ENCODE measurements around the gene KIF24.

The KIF24 gene

GRCh38 chr9:34328987-34329832, at the start of gene KIF24, which contains the start of gene NUDT2:
KIF24 (minus strand) TSS chr9:34329268; CDS start chr9:34311346, 17,922 bp downstream.
NUDT2 (plus strand) TSS chr9:34329569; CDS start chr9:34339040, 9,471 bp downstream.
- Histone ChIP-seq H3K4me1 (ENCODE audit: insufficient read depth, low read length) (peaks cover 39% of the 10 kb centered on the region), H3K9me3 (ENCODE audit: low read length) (no peaks in the 10 kb centered on the region), H3K36me3 (ENCODE audit: insufficient read depth, low read length) (no peaks in the 10 kb centered on the region), H2AFZ (ENCODE audit: low read depth, low read length) (peak within 1 kb of the TSS; percentile 99), H3K4me3 (ENCODE audit: low read length) (peak within 1 kb of the TSS; percentile 94), H3K27me3 (ENCODE audit: insufficient read depth, low read length) (no peaks in the 10 kb centered on the region)

- no peak overlapping the region for H2AFZ ChIP-seq (ENCODE audit: low read depth, low read length)
- H3K27me3 ChIP-seq (ENCODE audit: insufficient read depth, low read length) = peaks cover 25% of the 10 kb centered on the region
- H3K9me3 ChIP-seq (ENCODE audit: low read length) = no peaks in the 10 kb centered on the region
Measured at GRCh38 chr9:34378376-34379060, 49.5 kb upstream of the KIF24 start.

GRCh38 chr9:34377404-34377746, 48.3 kb upstream of the KIF24 start:
- Histone ChIP-seq H3K9me3 (ENCODE audit: low read length) (no peaks in the 10 kb centered on the region), H2AFZ (ENCODE audit: low read depth, low read length) (peak overlapping the region; percentile 76), H3K27me3 (ENCODE audit: insufficient read depth, low read length) (peaks cover 25% of the 10 kb centered on the region), H3K36me3 (ENCODE audit: insufficient read depth, low read length) (no peaks in the 10 kb centered on the region), H3K4me1 (ENCODE audit: insufficient read depth, low read length) (peaks cover 17% of the 10 kb centered on the region), H3K4me3 (ENCODE audit: low read length) (peak overlapping the region; percentile 59)

More at GRCh38 chr9:34378376-34379060, 49.5 kb upstream of the KIF24 start:
- no peaks in the 10 kb centered on the region for H3K36me3 ChIP-seq (ENCODE audit: insufficient read depth, low read length)
- no peak overlapping the region for H3K4me3 ChIP-seq (ENCODE audit: low read length)
- H3K4me1 ChIP-seq (ENCODE audit: insufficient read depth, low read length) = peaks cover 17% of the 10 kb centered on the region

GRCh38 chr9:34376596-34377403, 47.7 kb upstream of the KIF24 start, which contains the start of gene MYORG:
MYORG (minus strand) TSS chr9:34376898; CDS start chr9:34372943, 3,955 bp downstream.
- Histone ChIP-seq H3K9me3 (ENCODE audit: low read length) (peaks cover 3% of the 10 kb centered on the region), H2AFZ (ENCODE audit: low read depth, low read length) (peak within 1 kb of the TSS; percentile 76), H3K4me1 (ENCODE audit: insufficient read depth, low read length) (peaks cover 17% of the 10 kb centered on the region), H3K27me3 (ENCODE audit: insufficient read depth, low read length) (peaks cover 24% of the 10 kb centered on the region), H3K36me3 (ENCODE audit: insufficient read depth, low read length) (peaks cover 1% of the 10 kb centered on the region), H3K4me3 (ENCODE audit: low read length) (peak within 1 kb of the TSS; percentile 59)

GRCh38 chr9:34375901-34376595, 47.0 kb upstream of the KIF24 start:
- Histone ChIP-seq H3K36me3 (ENCODE audit: insufficient read depth, low read length) (peaks cover 4% of the 10 kb centered on the region), H3K4me1 (ENCODE audit: insufficient read depth, low read length) (peaks cover 14% of the 10 kb centered on the region), H3K27me3 (ENCODE audit: insufficient read depth, low read length) (peaks cover 17% of the 10 kb centered on the region), H3K4me3 (ENCODE audit: low read length) (peak overlapping the region; percentile 59), H3K9me3 (ENCODE audit: low read length) (peaks cover 11% of the 10 kb centered on the region), H2AFZ (ENCODE audit: low read depth, low read length) (peak overlapping the region; percentile 76)

- H3K4me1 ChIP-seq (ENCODE audit: insufficient read depth, low read length) = peaks cover 13% of the 10 kb centered on the region
- peaks cover 8% of the 10 kb centered on the region for H3K36me3 ChIP-seq (ENCODE audit: insufficient read depth, low read length)
- peaks cover 9% of the 10 kb centered on the region for H3K27me3 ChIP-seq (ENCODE audit: insufficient read depth, low read length)
- H3K9me3 ChIP-seq (ENCODE audit: low read length) = peaks cover 19% of the 10 kb centered on the region
- H2AFZ ChIP-seq (ENCODE audit: low read depth, low read length) = no peak overlapping the region
- no peak overlapping the region for H3K4me3 ChIP-seq (ENCODE audit: low read length)
Measured at GRCh38 chr9:34374905-34375552, 46.0 kb upstream of the KIF24 start.

GRCh38 chr9:34374339-34374738, 45.3 kb upstream of the KIF24 start:
- peaks cover 8% of the 10 kb centered on the region for H3K36me3 ChIP-seq (ENCODE audit: insufficient read depth, low read length)
- peaks cover 21% of the 10 kb centered on the region for H3K9me3 ChIP-seq (ENCODE audit: low read length)
- no peak overlapping the region for H3K4me3 ChIP-seq (ENCODE audit: low read length)
- H3K27me3 ChIP-seq (ENCODE audit: insufficient read depth, low read length) = peaks cover 3% of the 10 kb centered on the region
- no peak overlapping the region for H2AFZ ChIP-seq (ENCODE audit: low read depth, low read length)
- peaks cover 9% of the 10 kb centered on the region for H3K4me1 ChIP-seq (ENCODE audit: insufficient read depth, low read length)

GRCh38 chr9:34373749-34374148, 44.7 kb upstream of the KIF24 start:
- Histone ChIP-seq H3K4me1 (ENCODE audit: insufficient read depth, low read length) (peaks cover 9% of the 10 kb centered on the region), H3K4me3 (ENCODE audit: low read length) (no peak overlapping the region), H3K36me3 (ENCODE audit: insufficient read depth, low read length) (peaks cover 8% of the 10 kb centered on the region), H3K9me3 (ENCODE audit: low read length) (peaks cover 21% of the 10 kb centered on the region), H3K27me3 (ENCODE audit: insufficient read depth, low read length) (no peaks in the 10 kb centered on the region), H2AFZ (ENCODE audit: low read depth, low read length) (no peak overlapping the region)

- Histone ChIP-seq H3K9me3 (ENCODE audit: low read length) (peaks cover 26% of the 10 kb centered on the region), H3K27me3 (ENCODE audit: insufficient read depth, low read length) (no peaks in the 10 kb centered on the region), H2AFZ (ENCODE audit: low read depth, low read length) (no peak overlapping the region), H3K36me3 (ENCODE audit: insufficient read depth, low read length) (peaks cover 8% of the 10 kb centered on the region), H3K4me1 (ENCODE audit: insufficient read depth, low read length) (peaks cover 9% of the 10 kb centered on the region), H3K4me3 (ENCODE audit: low read length) (no peak overlapping the region)
Measured at GRCh38 chr9:34372467-34373011, 43.5 kb upstream of the KIF24 start.

- Histone ChIP-seq H3K36me3 (ENCODE audit: insufficient read depth, low read length) (peaks cover 8% of the 10 kb centered on the region), H2AFZ (ENCODE audit: low read depth, low read length) (no peak overlapping the region), H3K4me3 (ENCODE audit: low read length) (no peak overlapping the region), H3K9me3 (ENCODE audit: low read length) (peaks cover 26% of the 10 kb centered on the region), H3K27me3 (ENCODE audit: insufficient read depth, low read length) (no peaks in the 10 kb centered on the region), H3K4me1 (ENCODE audit: insufficient read depth, low read length) (peaks cover 6% of the 10 kb centered on the region)
Measured at GRCh38 chr9:34371886-34372466, 42.9 kb upstream of the KIF24 start.

- Histone ChIP-seq H3K4me3 (ENCODE audit: low read length) (no peak overlapping the region), H2AFZ (ENCODE audit: low read depth, low read length) (no peak overlapping the region), H3K36me3 (ENCODE audit: insufficient read depth, low read length) (peaks cover 8% of the 10 kb centered on the region), H3K9me3 (ENCODE audit: low read length) (peaks cover 26% of the 10 kb centered on the region), H3K27me3 (ENCODE audit: insufficient read depth, low read length) (no peaks in the 10 kb centered on the region), H3K4me1 (ENCODE audit: insufficient read depth, low read length) (peaks cover 1% of the 10 kb centered on the region)
Measured at GRCh38 chr9:34370970-34371880, 42.2 kb upstream of the KIF24 start.

All from neuron (in vitro differentiated cells).